ENCODE results near the gene PPT1. TPM values are rescaled to one million over a fixed set of nuclear protein-coding genes. Genes with fewer than 3 reads are reported as not detected.

Gene PPT1
- total and polyA plus RNA-seq, 2 of the 8 experiments (the other 6 are each of a cell fraction or from before 2014, with no cell fraction given), result 77.1 to 150 TPM

- Histone ChIP-seq H3K18ac (ENCODE audit: extremely low read depth, low read length) (no peak overlapping the region), H4K20me1 (replicated peaks in 1 of 2; ENCODE audit: control insufficient read depth in 1 of 2, insufficient read depth in 2 of 2, low read length in 2 of 2) (peaks cover 0 to 1% of the 10 kb centered on the region in 2 experiments), H2BK15ac (ENCODE audit: low read length) (no peak overlapping the region), H3K79me1 (ENCODE audit: low read depth, low read length) (no peaks in the 10 kb centered on the region), H2BK5ac (ENCODE audit: low read depth, low read length) (no peak overlapping the region), H3K9me3 (ENCODE audit: insufficient read depth in 2 of 2, low read depth in 1 of 2, low read length in 1 of 2) (no peaks in the 10 kb centered on the region), H3K23ac (ENCODE audit: insufficient read length) (no peak overlapping the region), H3K79me2 (ENCODE audit: control insufficient read depth in 1 of 2, insufficient read depth in 2 of 2, low read length in 2 of 2) (no peaks in the 10 kb centered on the region), H2BK120ac (replicated peaks; ENCODE audit: low read depth, low read length) (no peak overlapping the region), H3K27ac (ENCODE audit: low read depth, low read length) (no peak overlapping the region), H3K9ac (replicated peaks in 1 of 4; ENCODE audit: extremely low read depth in 1 of 4, low read depth in 3 of 4, low read length in 3 of 4) (no peak overlapping the region), H4K5ac (ENCODE audit: insufficient read length, low read depth, low read length) (no peak overlapping the region), H3K27me3 (replicated peaks in 1 of 4; ENCODE audit: control insufficient read depth in 3 of 4, extremely low read depth in 1 of 4, insufficient read depth in 3 of 4, low read length in 3 of 4) (no peaks in the 10 kb centered on the region), H3K36me3 (ENCODE audit: control insufficient read depth in 2 of 4, insufficient read depth in 4 of 4, low read length in 3 of 4) (peaks cover 18 to 80% (median 60%) of the 10 kb centered on the region in 4 experiments), H2BK20ac (ENCODE audit: low read length) (no peak overlapping the region), H3K4ac (replicated peaks; ENCODE audit: insufficient read length, low read depth, low read length) (no peak overlapping the region), H3K4me1 (replicated peaks in 1 of 4; ENCODE audit: control insufficient read depth in 3 of 4, insufficient read depth in 4 of 4, low read length in 3 of 4) (no peaks in the 10 kb centered on the region), H3K14ac (ENCODE audit: insufficient read length) (no peak overlapping the region), H2BK12ac (ENCODE audit: low read depth, low read length) (no peak overlapping the region), H3K4me3 (ENCODE audit: extremely low read depth in 1 of 4, insufficient read depth in 2 of 4, low read depth in 3 of 4, low read length in 4 of 4) (no peak overlapping the region), H4K8ac (ENCODE audit: extremely low read depth, insufficient read depth, low read length) (no peak overlapping the region), H4K91ac (replicated peaks; ENCODE audit: insufficient read length, low read length) (no peak overlapping the region), H2AFZ (ENCODE audit: low read length) (no peak overlapping the region), H3K56ac (replicated peaks; ENCODE audit: insufficient read length, low read depth, low read length) (no peak overlapping the region), H3K23me2 (ENCODE audit: low read depth, low read length) (no peaks in the 10 kb centered on the region), H2AK5ac (ENCODE audit: low read depth, low read length) (no peak overlapping the region), H3K4me2 (ENCODE audit: insufficient read depth in 1 of 2, low read depth in 2 of 2, low read length in 2 of 2) (no peak overlapping the region)
- FAIRE-seq (no peak), DNase-seq (ENCODE audit: low read depth in 1 of 2, low spot score in 2 of 2) (no peak)
- WGBS, 2 experiments (ENCODE audit: extremely low coverage in 1 of 2, insufficient coverage in 1 of 2, insufficient read length in 1 of 2, insufficient replicate concordance in 2 of 2, low coverage in 1 of 2, low lambda C conversion rate in 2 of 2, missing lambda C conversion rate in 1 of 2), result 88% methylated on average over 4 of the region's 4 CpGs; no CpG with 5 or more reads in 1 of the 2 experiments
- TF ChIP-seq CHD1 (IDR thresholded peaks at IDR 0.05; ENCODE audit: low read depth, low read length) (no peak), CBX8 (IDR thresholded peaks at IDR 0.05; ENCODE audit: borderline replicate concordance, low read depth, low read length) (no peak), MAX (IDR thresholded peaks at IDR 0.05) (no peak), NRF1 (IDR thresholded peaks at IDR 0.05; ENCODE audit: low read depth, low read length) (no peak), EZH2 (IDR thresholded peaks at IDR 0.05; ENCODE audit: low read depth, low read length, severe bottlenecking) (no peak), SP1 (IDR thresholded peaks at IDR 0.05; ENCODE audit: low read depth, low read length) (no peak), ATF2 (IDR thresholded peaks at IDR 0.05; ENCODE audit: low read length) (no peak), TEAD4 (IDR thresholded peaks at IDR 0.05; ENCODE audit: low read depth, low read length) (no peak), RAD21 (IDR thresholded peaks at IDR 0.05 in 1 of 2, conservative IDR thresholded peaks at IDR 0.05 in 1 of 2; ENCODE audit: low read depth in 2 of 2, low read length in 2 of 2) (no peak), GABPA (IDR thresholded peaks at IDR 0.05; ENCODE audit: borderline replicate concordance, insufficient read depth, low read length) (no peak)
- CTCF ChIA-PET (ENCODE audit: partially characterized antibody), result interaction anchor here (0.7 to 2.5 kb wide), 8 partner anchors 8 to 260 kb away, joined by 3 to 7 read pairs (median 4); partner anchors contain the start of gene COL9A2
- POLR2A ChIA-PET (ENCODE audit: partially characterized antibody), result interaction anchor here (0.8 to 2.2 kb wide), 7 partner anchors 9 to 36 kb away, joined by 3 to 8 read pairs (median 5); partner anchors contain the start of gene CAP1
Measured at GRCh38 chr1:40075266-40075665, 21.8 kb downstream of the PPT1 start.

Data from H1 (cell line).